H9 (cell line): Measurements from ENCODE around the gene MAP2K3. TPM values are rescaled to one million over a fixed set of nuclear protein-coding genes. Genes with fewer than 3 reads are reported as not detected.
"Not testable (repeated sequence)": the region's sequence is repeated elsewhere in the genome, so short reads cannot be mapped to it uniquely, and the experiment has no call there.

Source experiments
- DNase-seq: peaks from one replicate; pipeline ENCODE4 v3.0.0-alpha.2; 2017
- H2AFZ ChIP-seq: one replicate; pipeline ENCODE4 v1.6.1; 2013; ENCODE audit warnings: mild to moderate bottlenecking, low read length, control low read depth, moderate library complexity
- H2AK5ac ChIP-seq: 2 replicates; pipeline ENCODE4 v1.6.1; 2013; ENCODE audit warnings: low read length, control low read depth, mixed read lengths; ENCODE audit not compliant: insufficient read length
- H2BK120ac ChIP-seq: one replicate; pipeline ENCODE4 v1.6.1; 2013; ENCODE audit warnings: low read depth, mild to moderate bottlenecking, low read length, control low read depth, inconsistent platforms; ENCODE audit not compliant: poor library complexity, severe bottlenecking
- H2BK12ac ChIP-seq: 2 replicates; pipeline ENCODE4 v1.6.1; 2013; ENCODE audit warnings: low read length, control low read depth, mixed read lengths, low read depth; ENCODE audit not compliant: insufficient read length
- H2BK15ac ChIP-seq: 2 replicates; pipeline ENCODE4 v1.6.1; 2013; ENCODE audit warnings: low read depth, low read length, control low read depth
- H2BK20ac ChIP-seq: one replicate; pipeline ENCODE4 v1.6.1; 2013; ENCODE audit warnings: low read depth, mild to moderate bottlenecking, low read length, control low read depth, inconsistent platforms; ENCODE audit not compliant: poor library complexity, severe bottlenecking
- H2BK5ac ChIP-seq: 2 replicates; pipeline ENCODE4 v1.6.1; 2013; ENCODE audit warnings: low read length, control low read depth, mixed read lengths; ENCODE audit not compliant: insufficient read length
- H3K14ac ChIP-seq: 2 replicates; pipeline ENCODE4 v1.6.1; 2013; ENCODE audit warnings: low read length, control low read depth; ENCODE audit not compliant: insufficient read depth
- H3K18ac ChIP-seq: 2 replicates; pipeline ENCODE4 v1.6.1; 2013; ENCODE audit warnings: low read depth, mild to moderate bottlenecking, mixed read lengths, low read length, control low read depth; ENCODE audit not compliant: insufficient read length
- H3K23ac ChIP-seq: 2 replicates; pipeline ENCODE4 v1.6.1; 2013; ENCODE audit warnings: low read length, control low read depth, mixed read lengths, low read depth; ENCODE audit not compliant: insufficient read length
- H3K23me2 ChIP-seq: 2 replicates; pipeline ENCODE4 v1.6.1; 2013; ENCODE audit warnings: low read depth, mild to moderate bottlenecking, mixed read lengths, low read length, control low read depth; ENCODE audit not compliant: insufficient read length, poor library complexity, severe bottlenecking
- H3K27ac ChIP-seq: 2 replicates; pipeline ENCODE4 v1.5.1; 2013; ENCODE audit warnings: low read length, control low read depth, mixed read lengths, low read depth; ENCODE audit not compliant: insufficient read length
- H3K27me3 ChIP-seq: 2 replicates; pipeline ENCODE4 v1.6.1; 2013; ENCODE audit warnings: low read length, control low read depth, inconsistent platforms; ENCODE audit not compliant: insufficient read depth
- H3K4ac ChIP-seq: 2 replicates; pipeline ENCODE4 v1.6.1; 2013; ENCODE audit warnings: low read depth, mild to moderate bottlenecking, control low read depth, inconsistent platforms, low read length, moderate library complexity
- H3K4me1 ChIP-seq: 2 replicates; pipeline ENCODE4 v1.6.1; 2013; ENCODE audit warnings: low read length, control low read depth, inconsistent platforms; ENCODE audit not compliant: insufficient read depth
- H3K4me2 ChIP-seq: 2 replicates; pipeline ENCODE4 v1.6.1; 2013; ENCODE audit warnings: low read length, control low read depth, mixed read lengths; ENCODE audit not compliant: insufficient read length, insufficient read depth
- H3K56ac ChIP-seq: 2 replicates; pipeline ENCODE4 v1.6.1; 2013; ENCODE audit warnings: low read depth, mild to moderate bottlenecking, mixed read lengths, low read length, control low read depth; ENCODE audit not compliant: insufficient read length
- H3K79me1 ChIP-seq: 2 replicates; pipeline ENCODE4 v1.6.1; 2013; ENCODE audit warnings: low read depth, mild to moderate bottlenecking, moderate library complexity, low read length, control low read depth, inconsistent platforms; ENCODE audit not compliant: insufficient read depth, poor library complexity, severe bottlenecking
- H3K79me2 ChIP-seq: 2 replicates; pipeline ENCODE4 v1.6.1; 2013; ENCODE audit warnings: low read length, control low read depth, inconsistent platforms; ENCODE audit not compliant: insufficient read depth
- H3K9ac ChIP-seq: 2 replicates; pipeline ENCODE4 v1.6.1; 2013; ENCODE audit warnings: low read length, control low read depth, mixed read lengths; ENCODE audit not compliant: insufficient read length; ENCODE audit errors: extremely low read depth
- H3K9me3 ChIP-seq: one replicate; pipeline ENCODE4 v1.6.1; 2013; ENCODE audit warnings: low read depth, low read length, inconsistent platforms; ENCODE audit not compliant: control insufficient read depth
- H3T11ph ChIP-seq: one replicate; pipeline ENCODE4 v1.6.1; 2013; ENCODE audit warnings: mild to moderate bottlenecking, low read length, control low read depth, inconsistent platforms
- H4K20me1 ChIP-seq: one replicate; pipeline ENCODE4 v1.6.1; 2013; ENCODE audit not compliant: control insufficient read depth, insufficient read length, insufficient read depth
- H4K5ac ChIP-seq: 2 replicates; pipeline ENCODE4 v1.6.1; 2013; ENCODE audit warnings: low read depth, mild to moderate bottlenecking, mixed read lengths, low read length, control low read depth; ENCODE audit not compliant: insufficient read length
- H4K8ac ChIP-seq: replicated peaks from 2 replicates; pipeline ENCODE4 v1.6.1; 2013; ENCODE audit warnings: low read length, control low read depth, mixed read lengths, low read depth; ENCODE audit not compliant: insufficient read length
- H4K91ac ChIP-seq: 2 replicates; pipeline ENCODE4 v1.6.1; 2013; ENCODE audit warnings: low read depth, mild to moderate bottlenecking, moderate library complexity, mixed read lengths, low read length, control low read depth; ENCODE audit not compliant: insufficient read length
- H3K27ac Mint-ChIP-seq, 3 experiments: 2 replicates in 2 of 3; 3 replicates in 1 of 3; pipeline ENCODE4 v1.8.0; 2020 to 2021; ENCODE audit warnings: mixed read lengths in 3 of 3, mild to moderate bottlenecking in 1 of 3, moderate library complexity in 1 of 3
- H3K27me3 Mint-ChIP-seq: 2 replicates; pipeline ENCODE4 v1.8.0; 2021; ENCODE audit warnings: low read depth, mild to moderate bottlenecking, moderate library complexity, mixed read lengths
- H3K36me3 Mint-ChIP-seq, 3 experiments: 2 replicates in 2 of 3; 3 replicates in 1 of 3; pipeline ENCODE4 v1.8.0; 2020 to 2021; ENCODE audit warnings: low read depth in 3 of 3, mixed read lengths in 3 of 3; ENCODE audit not compliant: insufficient read depth in 1 of 3
- H3K4me1 Mint-ChIP-seq, 2 experiments: 2 replicates each; pipeline ENCODE4 v1.8.0; 2020; ENCODE audit warnings: mixed read lengths in 2 of 2
- H3K4me3 Mint-ChIP-seq, 2 experiments: 2 replicates in 1 of 2; 3 replicates in 1 of 2; pipeline ENCODE4 v1.8.0; 2020 to 2021; ENCODE audit warnings: mild to moderate bottlenecking in 2 of 2, mixed read lengths in 2 of 2, moderate library complexity in 1 of 2
- H3K9me3 Mint-ChIP-seq, 2 experiments: 2 replicates in 1 of 2; 3 replicates in 1 of 2; pipeline ENCODE4 v1.8.0; 2020; ENCODE audit warnings: mild to moderate bottlenecking in 2 of 2, mixed read lengths in 2 of 2, moderate library complexity in 1 of 2
- WGBS: extraction: QIAGEN DNeasy Blood & Tissue Kit; methylation state at CpG from one replicate; pipeline ENCODE4 v1.1.7; 2013; ENCODE audit warnings: missing lambda C conversion rate, low lambda C conversion rate, mixed read lengths; ENCODE audit not compliant: insufficient read length; ENCODE audit errors: extremely low coverage; 5-methylcytosine and 5-hydroxymethylcytosine counted together
- total RNA-seq: library from RNA; stranded (reverse); gene quantifications from 2 replicates; pipeline ENCODE4 v1.2.1, GENCODE V29; 2021
- TF ChIP-seq, protein P1 (sequence below): fragments of 200-600 bp; sonication (generic); conservative IDR thresholded peaks from 3 replicates; pipeline ENCODE4 v1.8.0; 2021; ENCODE audit warnings: antibody characterized with exemption, mild to moderate bottlenecking

The MAP2K3 gene
- total RNA-seq, 1 experiment from 2014 or later, result 26.1 TPM

DNA sequence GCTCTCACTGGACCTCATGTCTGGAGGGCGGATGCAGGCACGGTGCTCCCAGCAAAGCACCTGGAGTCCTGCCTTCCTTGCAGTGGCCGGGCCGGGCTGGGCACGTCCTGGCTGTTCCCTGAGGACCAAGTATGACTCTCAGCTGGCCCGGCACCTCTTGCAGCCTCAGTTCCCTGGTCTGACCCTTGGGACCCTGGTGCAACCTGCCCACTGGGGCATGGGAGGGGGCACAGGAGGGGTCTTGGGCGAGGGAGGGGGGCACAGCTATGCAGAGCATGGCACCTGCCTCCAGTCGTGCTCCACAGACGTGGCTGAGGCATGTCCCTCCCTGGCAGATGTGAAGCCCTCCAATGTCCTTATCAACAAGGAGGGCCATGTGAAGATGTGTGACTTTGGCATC is 19.6 kb downstream of the MAP2K3 start:
- no peak overlapping the region for H4K5ac ChIP-seq
- no peak overlapping the region for H2BK20ac ChIP-seq
- no peak overlapping the region for H3K4ac ChIP-seq
- WGBS, result no CpG with 5 or more reads among the region's 9 CpGs
- no peak overlapping the region for H4K91ac ChIP-seq
- Mint-ChIP-seq H3K9me3 (peaks cover 55 to 66% of the 10 kb centered on the region in 2 experiments), H3K27me3 (peaks cover 5% of the 10 kb centered on the region; the same call in 1 of the 2 replicates), H3K36me3 (peaks cover 32 to 60% (median 43%) of the 10 kb centered on the region in 3 experiments), H3K27ac (no peak overlapping the region), H3K4me3 (no peak overlapping the region), H3K4me1 (no peaks in the 10 kb centered on the region; a peak in 1 of 4 replicates)
- TF ChIP-seq, protein P1, sequence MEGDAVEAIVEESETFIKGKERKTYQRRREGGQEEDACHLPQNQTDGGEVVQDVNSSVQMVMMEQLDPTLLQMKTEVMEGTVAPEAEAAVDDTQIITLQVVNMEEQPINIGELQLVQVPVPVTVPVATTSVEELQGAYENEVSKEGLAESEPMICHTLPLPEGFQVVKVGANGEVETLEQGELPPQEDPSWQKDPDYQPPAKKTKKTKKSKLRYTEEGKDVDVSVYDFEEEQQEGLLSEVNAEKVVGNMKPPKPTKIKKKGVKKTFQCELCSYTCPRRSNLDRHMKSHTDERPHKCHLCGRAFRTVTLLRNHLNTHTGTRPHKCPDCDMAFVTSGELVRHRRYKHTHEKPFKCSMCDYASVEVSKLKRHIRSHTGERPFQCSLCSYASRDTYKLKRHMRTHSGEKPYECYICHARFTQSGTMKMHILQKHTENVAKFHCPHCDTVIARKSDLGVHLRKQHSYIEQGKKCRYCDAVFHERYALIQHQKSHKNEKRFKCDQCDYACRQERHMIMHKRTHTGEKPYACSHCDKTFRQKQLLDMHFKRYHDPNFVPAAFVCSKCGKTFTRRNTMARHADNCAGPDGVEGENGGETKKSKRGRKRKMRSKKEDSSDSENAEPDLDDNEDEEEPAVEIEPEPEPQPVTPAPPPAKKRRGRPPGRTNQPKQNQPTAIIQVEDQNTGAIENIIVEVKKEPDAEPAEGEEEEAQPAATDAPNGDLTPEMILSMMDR, result no peak
- no peak for DNase-seq
- peaks cover 2% of the 10 kb centered on the region for H4K20me1 ChIP-seq
- no peak overlapping the region for H3K18ac ChIP-seq
- H3K14ac ChIP-seq, result no peak overlapping the region; the same call in 1 of the 2 replicates
- H2BK120ac ChIP-seq, result no peak overlapping the region
- no peak overlapping the region for H2BK12ac ChIP-seq
- no peaks in the 10 kb centered on the region for H3K23me2 ChIP-seq
- no peak overlapping the region for H2BK15ac ChIP-seq
- H3K79me1 ChIP-seq, result no peaks in the 10 kb centered on the region
- no peak overlapping the region for H3K27ac ChIP-seq
- no peak overlapping the region for H3K56ac ChIP-seq
- H3K79me2 ChIP-seq, result no peaks in the 10 kb centered on the region
- H3K9ac ChIP-seq, result no peak overlapping the region
- no peak overlapping the region for H2AFZ ChIP-seq
- no peak overlapping the region for H3K23ac ChIP-seq
- peaks cover 11% of the 10 kb centered on the region for H3K9me3 ChIP-seq
- no peak overlapping the region for H4K8ac ChIP-seq
- H3T11ph ChIP-seq, result no peak overlapping the region
- H3K27me3 ChIP-seq, result no peaks in the 10 kb centered on the region
- no peaks in the 10 kb centered on the region for H3K4me1 ChIP-seq
- no peak overlapping the region for H3K4me2 ChIP-seq
- no peak overlapping the region for H2BK5ac ChIP-seq
- no peak overlapping the region for H2AK5ac ChIP-seq

DNA sequence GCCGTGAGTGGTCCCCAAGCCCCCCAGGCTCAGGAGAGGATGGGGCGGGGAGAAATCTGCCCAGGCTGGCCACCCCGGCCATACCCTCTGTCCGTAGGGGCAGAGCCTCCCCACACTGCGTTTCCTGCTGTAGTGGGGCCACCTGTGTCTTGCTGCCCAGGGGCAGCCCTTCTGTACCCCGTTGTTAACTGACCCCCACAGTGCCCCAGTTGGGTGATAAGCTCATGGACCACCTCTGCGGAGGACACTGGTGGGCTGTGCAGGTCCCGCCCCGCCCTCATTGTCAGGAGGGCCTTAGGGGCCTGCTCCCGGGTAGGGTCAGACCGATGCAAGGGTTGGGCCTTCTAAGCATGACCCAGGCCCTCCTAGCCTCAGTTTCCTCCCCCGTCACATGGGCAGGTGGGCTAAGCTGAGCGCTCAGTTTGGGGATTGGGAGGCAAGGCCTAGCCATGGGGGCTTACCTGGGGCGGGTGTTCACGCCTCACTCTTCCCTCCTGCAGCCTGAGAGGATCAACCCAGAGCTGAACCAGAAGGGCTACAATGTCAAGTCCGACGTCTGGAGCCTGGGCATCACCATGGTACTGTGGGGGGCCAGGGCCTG is 20.1 kb downstream of the MAP2K3 start:
- H3K9me3 ChIP-seq, result peaks cover 13% of the 10 kb centered on the region
- H2BK15ac ChIP-seq, H3K79me1 ChIP-seq, H3K4me1 Mint-ChIP-seq, H4K20me1 ChIP-seq, H3K18ac ChIP-seq, H4K91ac ChIP-seq, H3K27me3 ChIP-seq, H3K9ac ChIP-seq, H3K56ac ChIP-seq, H2AK5ac ChIP-seq, H2AFZ ChIP-seq, H3K14ac ChIP-seq, H3T11ph ChIP-seq, H3K4ac ChIP-seq, H3K4me1 ChIP-seq, H2BK120ac ChIP-seq, H3K27ac Mint-ChIP-seq, H3K4me2 ChIP-seq, DNase-seq, H4K8ac ChIP-seq, H3K4me3 Mint-ChIP-seq, H3K23me2 ChIP-seq, H3K79me2 ChIP-seq, H2BK20ac ChIP-seq, H2BK12ac ChIP-seq, H3K27me3 Mint-ChIP-seq, H4K5ac ChIP-seq, H3K27ac ChIP-seq, H3K23ac ChIP-seq, H2BK5ac ChIP-seq: not testable (repeated sequence)
- Mint-ChIP-seq H3K36me3 (peaks cover 33 to 58% (median 45%) of the 10 kb centered on the region in 3 experiments), H3K9me3 (peaks cover 51 to 62% of the 10 kb centered on the region in 2 experiments)
- WGBS, result no CpG with 5 or more reads among the region's 17 CpGs
